ENCODE data around the gene PRKG2. TPM values are rescaled to one million over a fixed set of nuclear protein-coding genes. Genes with fewer than 3 reads are reported as not detected.

PRKG2 gene
- total and polyA plus RNA-seq, 10 of the 15 experiments (the other 5 are each of a cell fraction or from before 2014, with no cell fraction given): not detected

- no peaks in the 10 kb centered on the region for H3K4me1 ChIP-seq (ENCODE audit: control insufficient read depth, insufficient read depth, low read length)
- in situ Hi-C loops (cut with MboI) (no loop called here), intact Hi-C loops (cut with micrococcal nuclease; ENCODE audit: unreplicated experiment) (no loop called here)
- ATAC-seq: no peak
- TF ChIP-seq MTA3 (IDR thresholded peaks at IDR 0.05; ENCODE audit: borderline replicate concordance, low read length) (no peak), SUZ12 (IDR thresholded peaks at IDR 0.05; ENCODE audit: unreplicated experiment) (no peak), TCF12 (IDR thresholded peaks at IDR 0.05; ENCODE audit: low read depth, low read length) (no peak), CREB1 (IDR thresholded peaks at IDR 0.05; ENCODE audit: low read depth) (no peak), CEBPB (IDR thresholded peaks at IDR 0.05; ENCODE audit: borderline replicate concordance in 1 of 2, low read depth in 2 of 2, low read length in 2 of 2) (no peak), ATF7 (IDR thresholded peaks at IDR 0.05; ENCODE audit: low read depth) (no peak), BCLAF1 (IDR thresholded peaks at IDR 0.05) (no peak), POU2F2 (IDR thresholded peaks at IDR 0.05; ENCODE audit: borderline replicate concordance, low read depth, low read length) (no peak), USF1 (IDR thresholded peaks at IDR 0.05; ENCODE audit: borderline replicate concordance, extremely low read length, insufficient read depth, low read depth, low read length) (no peak), MLLT1 (IDR thresholded peaks at IDR 0.05) (no peak)
- no peaks in the 10 kb centered on the region for H3K9me3 ChIP-seq (replicated peaks; ENCODE audit: control insufficient read depth, insufficient read depth, low read length)
- H3K79me2 ChIP-seq (ENCODE audit: control insufficient read depth, insufficient read depth, low read length): no peaks in the 10 kb centered on the region
- WGBS (ENCODE audit: insufficient coverage, insufficient replicate concordance, low lambda C conversion rate, missing lambda C conversion rate): 0% methylated on average over 1 of the region's 1 CpG
- no peak overlapping the region for H3K4me2 ChIP-seq (ENCODE audit: control insufficient read depth, insufficient read depth)
- ChIA-PET CTCF (no interaction called here), RAD21 (ENCODE audit: unreplicated experiment) (no interaction called here), SMC1A (ENCODE audit: uncharacterized antibody, unreplicated experiment) (no interaction called here), POLR2A (no interaction called here)
- H3K27ac ChIP-seq (ENCODE audit: control insufficient read depth, insufficient read depth): no peak overlapping the region
- no peak for DNase-seq (ENCODE audit: low read depth, low spot score)
- H2AFZ ChIP-seq (ENCODE audit: control insufficient read depth, low read depth, low read length): no peak overlapping the region
- no peak for FAIRE-seq
- H3K9ac ChIP-seq (ENCODE audit: control insufficient read depth, insufficient read depth, low read length): no peak overlapping the region
- no peaks in the 10 kb centered on the region for H3K27me3 ChIP-seq (replicated peaks in 1 of 2; ENCODE audit: control insufficient read depth in 2 of 2, insufficient read depth in 2 of 2, low read length in 1 of 2)
- no peaks in the 10 kb centered on the region for H4K20me1 ChIP-seq (ENCODE audit: control insufficient read depth, insufficient read depth)
- no TSS peak for BruUV-seq (replicated peaks)
- no peaks in the 10 kb centered on the region for H3K36me3 ChIP-seq (ENCODE audit: control insufficient read depth in 2 of 2, insufficient read depth in 2 of 2, low read length in 1 of 2)
- no peak overlapping the region for H3K4me3 ChIP-seq
Observed at GRCh38 chr4:81152839-81153713, 61.9 kb downstream of the PRKG2 start.
